GM23338 (cell line): ENCODE data around the gene ABCA7.

ENCODE experiments used
- CREB1 ChIP-seq: fragments of 250-450 bp; sonication (Bioruptor Pico); IDR thresholded peaks from 2 replicates; pipeline ENCODE4 v1.5.0; 2020; ENCODE audit warnings: low read depth, mild to moderate bottlenecking, moderate library complexity
- EZH2 ChIP-seq: fragments of 200-600 bp; sonication (generic); IDR thresholded peaks from one replicate; pipeline ENCODE4 v1.8.0; 2017; ENCODE audit warnings: antibody characterized with exemption, mild to moderate bottlenecking, low read depth; ENCODE audit not compliant: unreplicated experiment
- EZH2phosphoT487 ChIP-seq: fragments of 200-600 bp; sonication (generic); IDR thresholded peaks from one replicate; pipeline ENCODE4 v1.8.1; 2018; ENCODE audit warnings: antibody characterized with exemption; ENCODE audit not compliant: unreplicated experiment
- JUNB ChIP-seq: IDR thresholded peaks from one replicate; pipeline ENCODE4 v1.6.1; 2016; ENCODE audit warnings: antibody characterized with exemption; ENCODE audit not compliant: unreplicated experiment
- NANOG ChIP-seq: IDR thresholded peaks from 2 replicates; pipeline ENCODE4 v1.6.1; 2016; ENCODE audit warnings: antibody characterized with exemption, borderline replicate concordance
- POLR2AphosphoS5 ChIP-seq: IDR thresholded peaks from 2 replicates; pipeline ENCODE4 v1.6.1; 2016; ENCODE audit warnings: antibody characterized with exemption, low read depth
- REST ChIP-seq: IDR thresholded peaks from one replicate; pipeline ENCODE4 v1.6.1; 2018; ENCODE audit warnings: antibody characterized with exemption; ENCODE audit not compliant: unreplicated experiment
- ZNF114 ChIP-seq: fragments of 250-450 bp; sonication (Bioruptor Pico); IDR thresholded peaks from 2 replicates; pipeline ENCODE4 v1.5.0; 2020; ENCODE audit warnings: mild to moderate bottlenecking, moderate library complexity
- ZNF331 ChIP-seq: fragments of 250-450 bp; sonication (Bioruptor Pico); IDR thresholded peaks from 2 replicates; pipeline ENCODE4 v1.5.0; 2020; ENCODE audit warnings: low read depth, mild to moderate bottlenecking, moderate library complexity
- ZNF462 ChIP-seq: fragments of 250-450 bp; sonication (Bioruptor Pico); IDR thresholded peaks from 2 replicates; pipeline ENCODE4 v1.5.0; 2020; ENCODE audit warnings: mild to moderate bottlenecking, moderate library complexity
- TF ChIP-seq, protein P1 (sequence below): IDR thresholded peaks from 2 replicates; pipeline ENCODE4 v1.6.1; 2016; ENCODE audit warnings: antibody characterized with exemption
- TF ChIP-seq, protein P2 (sequence below), 2 experiments: fragments of 200-600 bp in 1 of 2; sonication (generic) in 1 of 2; conservative IDR thresholded peaks; 2 replicates each; pipeline versions ENCODE4 v1.5.1 to v1.6.1; 2016 to 2017; ENCODE audit warnings: antibody characterized with exemption in 2 of 2, low read depth in 2 of 2, mild to moderate bottlenecking in 2 of 2, moderate library complexity in 1 of 2

DNA sequence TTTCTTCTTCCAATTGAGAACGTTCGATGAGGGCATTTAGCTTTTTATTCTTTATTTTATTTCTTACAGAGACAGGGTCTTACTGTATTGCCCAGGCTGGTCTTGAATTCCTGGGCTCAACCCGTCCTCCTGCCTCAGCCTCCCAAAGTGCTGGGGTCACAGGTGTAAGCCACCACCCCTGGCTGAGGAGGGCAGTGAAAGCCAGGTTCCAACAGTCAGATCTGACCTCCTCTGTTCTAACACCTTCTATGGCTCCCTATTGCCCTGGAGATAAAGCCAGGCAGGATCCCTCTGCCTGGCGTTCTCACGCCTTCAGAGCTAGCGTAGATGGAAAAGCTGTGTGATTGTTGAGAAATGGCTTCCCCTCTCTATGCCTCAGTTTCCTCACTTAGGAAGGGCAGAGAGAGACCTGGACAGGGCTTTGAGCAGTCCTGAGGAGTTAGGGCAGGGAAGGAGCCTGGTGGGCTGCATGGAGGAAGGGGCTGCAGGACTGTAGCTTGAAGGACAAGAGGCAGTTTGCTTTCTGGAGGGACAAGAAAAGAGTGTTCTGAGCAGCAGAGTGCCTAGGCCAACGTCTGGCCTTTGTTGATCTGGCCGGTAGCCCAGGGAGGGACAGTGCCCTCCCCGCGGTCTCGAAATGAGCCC lies 32.6 kb downstream of the ABCA7 start:
- TF ChIP-seq, protein P1, sequence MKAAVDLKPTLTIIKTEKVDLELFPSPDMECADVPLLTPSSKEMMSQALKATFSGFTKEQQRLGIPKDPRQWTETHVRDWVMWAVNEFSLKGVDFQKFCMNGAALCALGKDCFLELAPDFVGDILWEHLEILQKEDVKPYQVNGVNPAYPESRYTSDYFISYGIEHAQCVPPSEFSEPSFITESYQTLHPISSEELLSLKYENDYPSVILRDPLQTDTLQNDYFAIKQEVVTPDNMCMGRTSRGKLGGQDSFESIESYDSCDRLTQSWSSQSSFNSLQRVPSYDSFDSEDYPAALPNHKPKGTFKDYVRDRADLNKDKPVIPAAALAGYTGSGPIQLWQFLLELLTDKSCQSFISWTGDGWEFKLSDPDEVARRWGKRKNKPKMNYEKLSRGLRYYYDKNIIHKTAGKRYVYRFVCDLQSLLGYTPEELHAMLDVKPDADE = no peak
- TF ChIP-seq EZH2phosphoT487 (no peak), POLR2AphosphoS5 (no peak), EZH2 (no peak), ZNF331 (CRISPR knock-in tag) (no peak), CREB1 (CRISPR knock-in tag) (no peak), REST (no peak), JUNB (no peak), ZNF114 (CRISPR knock-in tag) (no peak), ZNF462 (CRISPR knock-in tag) (no peak), NANOG (no peak)
- TF ChIP-seq, protein P2, sequence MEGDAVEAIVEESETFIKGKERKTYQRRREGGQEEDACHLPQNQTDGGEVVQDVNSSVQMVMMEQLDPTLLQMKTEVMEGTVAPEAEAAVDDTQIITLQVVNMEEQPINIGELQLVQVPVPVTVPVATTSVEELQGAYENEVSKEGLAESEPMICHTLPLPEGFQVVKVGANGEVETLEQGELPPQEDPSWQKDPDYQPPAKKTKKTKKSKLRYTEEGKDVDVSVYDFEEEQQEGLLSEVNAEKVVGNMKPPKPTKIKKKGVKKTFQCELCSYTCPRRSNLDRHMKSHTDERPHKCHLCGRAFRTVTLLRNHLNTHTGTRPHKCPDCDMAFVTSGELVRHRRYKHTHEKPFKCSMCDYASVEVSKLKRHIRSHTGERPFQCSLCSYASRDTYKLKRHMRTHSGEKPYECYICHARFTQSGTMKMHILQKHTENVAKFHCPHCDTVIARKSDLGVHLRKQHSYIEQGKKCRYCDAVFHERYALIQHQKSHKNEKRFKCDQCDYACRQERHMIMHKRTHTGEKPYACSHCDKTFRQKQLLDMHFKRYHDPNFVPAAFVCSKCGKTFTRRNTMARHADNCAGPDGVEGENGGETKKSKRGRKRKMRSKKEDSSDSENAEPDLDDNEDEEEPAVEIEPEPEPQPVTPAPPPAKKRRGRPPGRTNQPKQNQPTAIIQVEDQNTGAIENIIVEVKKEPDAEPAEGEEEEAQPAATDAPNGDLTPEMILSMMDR (conservative IDR thresholded peaks at IDR 0.05; ENCODE audit: low read depth in 2 of 2) = no peak
